COLO829 (cell line): Measurements from ENCODE around the gene MITD1.
A peak's percentile ranks its signal among the peaks of the same experiment; 100 is the strongest.
"Not testable (repeated sequence)": the region's sequence is repeated elsewhere in the genome, so short reads cannot be mapped to it uniquely, and the experiment has no call there.

Experiments
- DNase-seq: peaks from one replicate; pipeline ENCODE4 v3.0.0; 2012; ENCODE audit warnings: low spot score

Gene MITD1

DNA sequence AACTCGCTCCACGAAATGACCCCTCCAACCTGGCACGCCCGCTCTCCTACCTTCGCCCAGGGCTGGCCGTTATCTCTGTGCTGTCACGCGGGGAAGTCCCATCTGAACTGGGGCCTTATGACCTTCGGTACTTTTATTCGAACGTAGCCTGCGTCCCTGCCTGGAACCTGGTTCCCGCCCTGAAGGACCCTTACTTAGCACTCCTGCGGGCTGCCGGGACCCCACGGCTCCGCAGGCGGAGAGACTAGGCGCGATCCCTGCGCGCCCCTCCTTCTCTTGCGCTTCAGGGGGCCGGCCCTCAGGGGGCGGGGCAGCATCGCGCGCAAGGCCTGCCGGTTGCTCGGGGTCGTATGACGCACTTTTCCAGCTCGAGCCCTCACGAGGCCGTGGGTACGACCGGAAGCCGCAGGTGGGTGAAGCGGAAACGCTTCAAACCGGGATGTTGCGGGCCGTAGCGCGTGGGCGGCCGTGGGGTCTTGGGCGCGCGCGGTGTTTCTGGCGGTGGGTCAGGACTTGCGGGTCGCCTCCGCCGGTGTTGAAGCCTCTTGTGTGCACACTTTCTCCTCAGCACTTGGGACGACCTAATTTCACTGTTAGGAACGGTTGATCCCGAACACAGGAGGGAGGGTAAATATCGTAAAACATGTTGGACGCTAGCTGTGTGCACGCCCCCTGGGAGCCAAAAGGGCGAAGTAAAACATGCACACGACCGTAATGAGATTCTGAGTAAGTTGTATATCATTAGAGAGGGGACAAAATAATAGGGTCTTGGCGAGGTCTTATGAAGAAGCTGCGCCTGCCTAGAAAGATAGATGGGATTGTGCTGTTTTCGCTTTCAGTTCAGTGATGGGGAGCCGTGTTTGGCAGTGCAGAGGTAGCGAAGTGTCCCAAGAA is 26.0 kb downstream of the MITD1 start, which contains the start of the genes LIPT1 and TSGA10:
LIPT1 (plus strand) TSS at position 325 of the 894 bp plus-strand sequence. CDS start 6,991 bp downstream, outside the sequence.
TSGA10 (minus strand) TSS at position 300 of the 894 bp plus-strand sequence. CDS start 45,503 bp downstream, outside the sequence.
- DNase-seq, result peak; percentile 92

- no peak for DNase-seq
Observed at GRCh38 chr2:99153921-99154604, 26.8 kb downstream of the MITD1 start.

GRCh38 chr2:99152199-99152895 is 28.5 kb downstream of the MITD1 start:
- no peak for DNase-seq

GRCh38 chr2:99150706-99151105 is 30.2 kb downstream of the MITD1 start:
- DNase-seq, result no peak

GRCh38 chr2:99141110-99142108 is 39.4 kb downstream of the MITD1 start, which contains the start of gene C2orf15:
C2orf15 (plus strand) TSS chr2:99141707; CDS start chr2:99150559, 8,852 bp downstream.
- DNase-seq, result peak; percentile 67

GRCh38 chr2:99140860-99141109 is 40.1 kb downstream of the MITD1 start:
- DNase-seq, result no peak

DNA sequence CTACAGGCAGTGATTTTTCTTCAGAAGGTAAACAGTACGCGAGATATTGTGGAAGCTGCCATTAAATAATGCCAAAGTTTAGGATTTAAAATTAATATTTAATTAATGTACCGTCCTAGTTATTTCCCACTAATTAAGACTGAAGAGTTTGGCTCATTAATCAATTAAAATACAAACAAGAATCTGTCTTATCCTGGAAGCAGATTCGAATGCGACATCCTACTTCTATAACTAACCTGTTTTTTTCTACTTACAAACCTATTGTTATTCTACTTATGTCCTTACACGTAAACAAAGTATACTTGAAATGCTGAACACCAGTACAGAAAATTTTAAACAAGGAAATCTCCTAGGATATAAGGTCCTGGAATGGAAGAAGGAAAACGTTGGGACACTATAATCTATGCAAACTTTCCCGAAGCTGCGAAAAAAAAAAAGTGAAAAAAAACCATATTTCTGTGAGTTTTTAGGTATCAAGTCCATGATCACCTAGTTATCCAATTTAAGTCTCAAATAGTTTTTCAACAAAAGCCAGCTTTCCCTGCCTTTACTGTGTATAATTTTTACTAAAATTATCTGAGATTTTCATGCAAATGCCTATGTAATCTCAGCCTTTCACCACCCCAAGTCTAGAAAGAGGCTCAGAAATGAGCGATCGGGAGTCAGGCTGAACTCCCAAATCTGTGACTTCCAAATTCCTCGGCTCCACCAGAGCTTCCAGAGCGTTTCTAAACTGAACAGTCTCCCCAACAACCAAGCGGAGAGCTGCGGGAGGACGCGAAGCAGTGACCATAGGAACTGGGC is 40.6 kb downstream of the MITD1 start:
- DNase-seq, result no peak

DNA sequence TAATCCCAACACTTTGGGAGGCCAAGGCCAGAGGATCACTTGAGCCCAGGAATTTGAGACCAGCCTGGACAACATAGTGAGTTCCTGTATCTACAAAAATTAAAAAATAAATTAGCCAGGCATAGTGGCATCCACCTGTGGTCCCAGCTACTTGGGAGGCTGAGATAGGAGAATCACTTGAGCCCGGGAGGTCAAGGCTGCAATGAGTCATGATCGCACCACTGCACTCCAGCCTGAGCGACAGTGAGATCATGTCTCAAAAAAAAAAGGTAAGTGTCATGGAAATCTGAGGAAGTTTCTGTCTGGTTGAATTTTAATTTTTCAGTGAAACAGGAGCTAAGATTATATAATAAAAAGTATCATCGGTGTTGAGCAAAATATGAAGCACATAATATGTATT is 41.9 kb downstream of the MITD1 start:
- DNase-seq, result no peak

DNA sequence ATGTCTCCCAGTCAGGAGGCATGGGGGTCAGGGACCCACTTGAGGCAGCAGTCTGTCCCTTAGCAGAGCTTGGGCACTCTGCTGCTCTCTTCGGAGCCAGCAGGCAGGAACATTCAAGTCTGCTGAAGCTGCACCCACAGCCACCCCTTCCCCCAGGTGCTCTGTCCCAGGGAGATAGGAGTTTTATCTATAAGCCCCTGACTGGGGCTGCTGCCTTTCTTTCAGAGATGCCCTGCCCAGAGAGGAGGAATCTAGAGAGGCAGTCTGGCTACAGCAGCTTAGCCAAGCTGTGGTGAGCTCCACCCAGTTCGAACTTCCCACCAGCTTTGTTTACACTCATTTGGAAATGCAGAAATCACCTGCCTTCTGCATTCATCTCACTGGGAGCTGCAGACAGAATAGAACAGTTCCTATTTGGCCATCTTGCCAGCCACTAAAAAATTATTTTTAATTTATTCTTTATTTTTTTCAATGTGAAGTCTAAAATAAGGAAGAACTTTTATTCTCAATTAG is 45.8 kb downstream of the MITD1 start:
- not testable (repeated sequence) for DNase-seq

DNA sequence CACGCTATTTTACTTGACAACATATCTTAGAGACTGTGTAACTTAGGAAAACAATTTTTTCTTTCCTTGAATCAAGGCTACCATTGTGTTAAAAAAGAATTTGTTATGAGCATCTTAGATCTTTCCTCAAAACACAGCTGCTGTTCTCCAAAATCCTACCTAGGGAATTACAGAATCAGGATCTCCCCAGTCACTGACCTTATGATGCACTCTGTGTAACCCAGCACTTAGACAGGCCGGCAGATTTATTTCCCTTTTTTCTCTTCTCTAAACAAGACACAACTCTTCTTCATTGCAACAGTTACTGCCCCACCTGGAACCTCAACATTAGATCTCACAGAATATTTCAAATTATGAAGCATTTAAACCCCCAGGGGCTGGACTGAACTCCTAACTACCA is 52.9 kb downstream of the MITD1 start:
- no peak for DNase-seq
